Measurements from ENCODE around the gene ZNF543.

Gene ZNF543

GRCh38 chr19:57338877-57339276 is 18.6 kb downstream of the ZNF543 start:
- no peak for TF ChIP-seq CTCF (IDR thresholded peaks at IDR 0.05; ENCODE audit: low read depth, low read length, missing control alignments)
- no peak for DNase-seq (ENCODE audit: extremely low read depth, low read depth)

GRCh38 chr19:57342582-57342981 is 22.3 kb downstream of the ZNF543 start:
- no peak for TF ChIP-seq CTCF (IDR thresholded peaks at IDR 0.05; ENCODE audit: low read depth, low read length, missing control alignments)
- H3K4me3 ChIP-seq (replicated peaks; ENCODE audit: low read depth, low read length): no peak overlapping the region
- DNase-seq (ENCODE audit: extremely low read depth, low read depth): no peak

More at GRCh38 chr19:57338877-57339276, 18.6 kb downstream of the ZNF543 start:
- H3K4me3 ChIP-seq (replicated peaks; ENCODE audit: low read depth, low read length): no peak overlapping the region

GRCh38 chr19:57348136-57348535 is 27.9 kb downstream of the ZNF543 start:
- no peak for DNase-seq (ENCODE audit: extremely low read depth, low read depth)
- TF ChIP-seq CTCF (IDR thresholded peaks at IDR 0.05; ENCODE audit: low read depth, low read length, missing control alignments): no peak
- H3K4me3 ChIP-seq (replicated peaks; ENCODE audit: low read depth, low read length): no peak overlapping the region

GRCh38 chr19:57350877-57351805 is 30.9 kb downstream of the ZNF543 start, which contains the start of gene ZNF304:
Gene ZNF304 (plus strand): TSS chr19:57351271. CDS start chr19:57351665, 394 bp downstream.
- TF ChIP-seq CTCF (IDR thresholded peaks at IDR 0.05; ENCODE audit: low read depth, low read length, missing control alignments): no peak
- DNase-seq (ENCODE audit: extremely low read depth, low read depth): peak; percentile 89
- peak within 1 kb of the TSS; percentile 95 for H3K4me3 ChIP-seq (replicated peaks; ENCODE audit: low read depth, low read length)

DNA sequence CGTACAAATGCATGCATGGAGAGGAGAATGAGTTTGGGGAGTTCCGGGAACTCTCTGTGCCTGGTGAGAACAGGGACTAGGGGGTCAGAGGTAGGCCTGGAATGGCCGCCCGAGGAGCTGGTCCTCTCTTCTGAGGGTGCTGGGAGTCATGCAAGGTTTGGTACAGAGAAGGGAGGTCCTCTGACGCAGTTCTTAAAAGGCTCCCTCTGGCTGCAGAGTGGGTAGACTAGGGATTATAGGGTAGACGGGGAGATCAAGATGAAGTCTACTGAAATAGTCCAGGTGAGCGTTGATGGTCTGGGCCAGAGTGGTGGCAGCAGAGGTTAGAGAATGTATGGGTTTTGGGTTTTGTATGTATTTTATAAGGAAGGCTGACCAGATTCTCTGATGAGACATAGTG is 31.6 kb downstream of the ZNF543 start:
- peak overlapping the region; percentile 95 for H3K4me3 ChIP-seq (replicated peaks; ENCODE audit: low read depth, low read length)
- DNase-seq (ENCODE audit: extremely low read depth, low read depth): no peak
- no peak for TF ChIP-seq CTCF (IDR thresholded peaks at IDR 0.05; ENCODE audit: low read depth, low read length, missing control alignments)

DNA sequence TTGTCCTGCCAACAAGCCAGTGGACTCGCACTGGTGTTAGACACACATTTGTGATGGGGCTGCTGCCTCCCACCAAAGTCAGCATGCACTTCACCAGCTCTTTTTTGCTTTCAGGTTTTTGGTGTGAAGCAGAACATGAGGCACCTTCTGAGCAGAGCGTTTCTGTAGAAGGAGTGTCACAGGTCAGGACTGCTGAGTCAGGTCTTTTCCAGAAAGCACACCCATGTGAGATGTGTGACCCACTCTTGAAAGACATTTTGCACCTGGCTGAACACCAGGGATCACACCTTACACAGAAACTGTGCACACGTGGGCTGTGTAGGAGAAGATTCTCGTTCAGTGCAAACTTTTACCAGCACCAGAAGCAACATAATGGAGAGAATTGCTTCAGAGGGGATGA is 35.6 kb downstream of the ZNF543 start:
- DNase-seq (ENCODE audit: extremely low read depth, low read depth): no peak
- H3K4me3 ChIP-seq (replicated peaks; ENCODE audit: low read depth, low read length): no peak overlapping the region
- no peak for TF ChIP-seq CTCF (IDR thresholded peaks at IDR 0.05; ENCODE audit: low read depth, low read length, missing control alignments)
